Measurements from ENCODE around the gene IL20.

GRCh38 chr1:206832352-206832880 lies 33.0 kb upstream of the IL20 start:
- TF ChIP-seq CTCF (IDR thresholded peaks at IDR 0.05) (no peak), POLR2A (IDR thresholded peaks at IDR 0.05) (no peak), EP300 (IDR thresholded peaks at IDR 0.05) (no peak), POLR2AphosphoS5 (IDR thresholded peaks at IDR 0.05) (no peak)
